Posterior vena cava (tissue), 2 donors: ENCODE data around the gene CACNB4. TPM values are rescaled to one million over a fixed set of nuclear protein-coding genes. Genes with fewer than 3 reads are reported as not detected.
"Not testable (repeated sequence)": the region's sequence is repeated elsewhere in the genome, so short reads cannot be mapped to it uniquely, and the experiment has no call there.

ENCODE experiments used
- DNase-seq: peaks from one replicate; pipeline ENCODE4 v3.0.0-alpha.2; 2020; ENCODE audit warnings: low spot score
- intact Hi-C, 2 donors: fragments of 100-400 bp; cut with DNase I; formaldehyde crosslinking; loops; one replicate each; pipeline versions ENCODE4 v1.14.1 to v1.14.2; 2022 to 2023
- total RNA-seq, 2 donors: library from RNA; stranded (reverse); fragmentation: NEBNext Ultra II Directional; extraction: Animal tissue kit (Norgen Biotek cat#: 25700); gene quantifications; one replicate each; pipeline ENCODE4 v1.2.1, GENCODE V29; 2021
- donor health status: DM: yes; HTN: yes; CAD: no.
- donor health status: DM: yes; HTN: yes; CAD: no.

Gene CACNB4
- total RNA-seq, 2 donors from 2014 or later, result 8.6 to 10.5 TPM

DNA sequence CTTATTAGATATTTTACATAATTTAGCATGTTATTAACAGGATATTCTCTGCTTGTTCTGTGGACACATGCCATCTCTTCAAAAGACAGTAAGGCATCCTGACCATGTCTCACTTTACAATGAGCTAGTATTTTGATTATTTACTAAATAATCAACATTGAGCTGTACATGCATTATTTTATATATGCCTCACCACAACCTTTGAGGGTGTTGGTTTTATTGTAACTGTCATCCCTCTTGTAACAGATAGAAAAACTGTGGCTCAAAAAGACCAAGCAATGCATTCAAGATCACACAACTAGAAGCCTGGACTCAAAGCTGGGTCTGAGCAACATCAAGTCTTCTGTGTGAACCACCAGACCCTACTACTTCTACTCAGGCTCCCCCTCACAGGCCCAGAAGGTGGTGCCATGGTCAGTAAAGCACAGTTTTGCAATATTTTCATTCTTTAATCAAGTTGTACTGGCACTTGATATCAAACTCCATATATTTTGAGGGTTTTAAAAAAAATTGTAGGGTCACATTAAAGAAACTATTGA lies 165.5 kb downstream of the CACNB4 start:
- intact Hi-C loops, result no loop called here
- DNase-seq, result no peak

DNA sequence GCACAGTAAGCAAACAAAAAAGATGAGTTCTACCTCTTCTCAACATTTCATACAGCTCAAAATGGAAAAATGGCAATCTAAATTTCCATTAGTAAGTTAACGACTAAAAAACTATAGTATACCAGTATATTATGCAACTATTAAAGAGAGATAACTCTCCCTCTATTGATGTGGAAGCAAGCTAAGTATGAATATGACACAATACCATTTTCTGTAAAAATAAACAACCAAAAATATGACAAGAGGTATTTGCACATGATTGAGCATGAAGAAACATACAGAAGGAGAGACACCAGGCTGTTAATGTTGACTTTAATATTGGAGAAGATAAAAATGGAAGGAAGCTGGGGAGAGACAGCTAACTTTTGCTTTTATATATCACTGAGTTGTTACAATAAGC lies 167.1 kb downstream of the CACNB4 start:
- no peak for DNase-seq
- intact Hi-C loops, result no loop called here

GRCh38 chr2:151931030-151931611 lies 167.7 kb downstream of the CACNB4 start:
- no peak for DNase-seq

GRCh38 chr2:151930042-151930441 lies 168.8 kb downstream of the CACNB4 start:
- intact Hi-C loops, result no loop called here
- no peak for DNase-seq

More at GRCh38 chr2:151931030-151931611, 167.7 kb downstream of the CACNB4 start:
- intact Hi-C loops, result no loop called here

GRCh38 chr2:151928380-151928779 lies 170.5 kb downstream of the CACNB4 start:
- intact Hi-C loops, result no loop called here
- no peak for DNase-seq

DNA sequence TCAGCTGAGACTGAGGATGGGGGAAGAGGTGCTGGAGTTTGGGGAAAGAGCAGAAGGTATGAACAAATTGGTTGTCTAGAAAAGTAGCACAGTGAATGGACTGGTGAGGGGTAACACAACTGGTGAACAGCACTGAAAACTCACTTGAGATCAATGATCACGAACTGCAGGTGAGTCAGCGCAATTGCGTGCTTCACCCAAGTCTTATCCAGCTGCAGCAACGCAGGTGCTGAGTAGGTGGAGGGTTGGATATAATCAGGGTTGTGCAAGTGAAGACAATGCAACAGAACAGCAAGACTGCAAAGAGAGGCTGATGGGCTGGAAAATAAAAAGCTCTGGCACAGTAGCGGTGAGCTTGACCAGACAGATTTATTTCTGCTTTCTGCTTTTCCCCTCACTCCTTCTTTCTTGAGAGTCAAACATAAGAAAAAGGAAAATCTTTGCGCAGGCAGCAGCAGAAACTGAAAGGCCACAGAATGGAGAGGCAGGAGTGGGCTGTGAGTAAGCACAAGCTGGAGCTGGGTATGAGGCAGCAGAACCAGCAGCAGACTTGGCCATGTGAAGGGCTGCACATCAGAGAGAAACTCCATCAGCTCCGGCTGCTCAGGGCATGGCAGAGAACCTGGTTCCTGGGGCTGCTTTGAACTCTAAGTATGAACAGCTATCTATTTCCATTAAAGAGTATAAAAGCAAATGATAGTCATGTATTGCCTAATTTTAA lies 171.2 kb downstream of the CACNB4 start:
- DNase-seq, result no peak
- intact Hi-C loops, result no loop called here

GRCh38 chr2:151922845-151923666 lies 175.8 kb downstream of the CACNB4 start:
- peak; percentile 91 for DNase-seq
- intact Hi-C loops, result no loop called here

DNA sequence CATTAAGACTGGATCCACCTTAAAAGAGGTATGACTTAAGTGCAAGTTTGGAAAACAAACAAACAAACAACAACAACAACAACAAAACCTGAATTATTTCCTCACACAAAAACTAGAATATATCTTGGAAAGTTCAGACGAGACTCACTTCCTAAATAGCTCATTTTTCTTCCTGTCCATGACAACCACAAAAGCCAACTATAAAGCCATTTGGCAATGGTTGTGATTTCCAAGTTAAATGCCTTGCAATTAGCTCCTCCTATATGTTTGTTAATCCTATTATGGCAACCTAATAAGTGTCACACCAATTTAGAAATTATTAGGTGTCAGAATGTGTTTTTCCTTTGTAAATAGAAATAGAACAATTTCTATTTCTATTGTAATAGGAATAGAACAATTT lies 179.1 kb downstream of the CACNB4 start:
- DNase-seq, result no peak
- intact Hi-C loops, result no loop called here

- no peak for DNase-seq
- intact Hi-C loops, result no loop called here
Measured at GRCh38 chr2:151918308-151918707, 180.5 kb downstream of the CACNB4 start.

- DNase-seq, result no peak
- intact Hi-C loops, result no loop called here
Measured at GRCh38 chr2:151916632-151917031, 182.2 kb downstream of the CACNB4 start.

DNA sequence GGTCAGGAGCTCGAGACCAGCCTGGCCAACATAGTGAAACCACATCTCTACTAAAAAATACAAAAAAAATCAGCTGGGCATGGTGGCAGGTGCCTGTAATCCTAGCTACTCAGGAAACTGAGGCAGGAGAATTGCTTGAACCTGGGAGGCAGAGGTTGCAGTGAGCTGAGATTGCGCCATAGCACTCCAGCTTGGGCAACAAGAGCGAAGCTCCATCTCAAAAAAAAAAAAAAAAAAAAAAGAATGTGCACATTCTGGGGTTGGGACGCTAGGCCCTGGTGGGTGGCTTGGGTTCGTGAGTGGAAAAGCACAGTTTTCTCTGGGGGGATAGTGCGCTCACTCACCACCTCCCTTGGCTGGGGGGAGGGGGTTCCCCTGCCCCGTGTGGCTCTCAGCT lies 183.2 kb downstream of the CACNB4 start:
- intact Hi-C loops, DNase-seq: not testable (repeated sequence)

GRCh38 chr2:151914989-151915628 lies 183.7 kb downstream of the CACNB4 start:
- no peak for DNase-seq
- intact Hi-C loops, result no loop called here

- DNase-seq, result no peak
Measured at GRCh38 chr2:151908204-151908882, 190.5 kb downstream of the CACNB4 start.

GRCh38 chr2:151907286-151908203 lies 191.3 kb downstream of the CACNB4 start:
- intact Hi-C loops, result no loop called here
- no peak for DNase-seq

More at GRCh38 chr2:151908204-151908882, 190.5 kb downstream of the CACNB4 start:
- intact Hi-C loops, result no loop called here

DNA sequence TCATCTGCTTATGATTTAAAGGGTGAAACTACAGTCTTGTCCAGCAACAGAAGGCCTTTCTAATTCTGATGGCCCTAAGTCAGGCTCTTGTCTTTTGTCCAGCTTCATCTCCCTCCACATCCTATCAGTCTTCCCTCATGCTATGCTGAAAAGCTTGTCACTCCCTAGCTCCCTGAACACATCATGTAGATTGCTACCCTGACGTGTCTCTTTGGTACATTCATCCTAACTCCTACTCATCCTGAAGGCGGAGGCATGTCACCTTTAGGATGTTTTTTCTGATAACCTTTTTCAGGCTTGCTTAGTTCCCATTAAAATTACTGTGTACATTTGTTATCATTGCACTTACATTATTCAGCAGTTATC lies 192.2 kb downstream of the CACNB4 start:
- no peak for DNase-seq
- intact Hi-C loops, result no loop called here

GRCh38 chr2:151905963-151906632 lies 192.7 kb downstream of the CACNB4 start:
- intact Hi-C loops, result no loop called here
- no peak for DNase-seq

DNA sequence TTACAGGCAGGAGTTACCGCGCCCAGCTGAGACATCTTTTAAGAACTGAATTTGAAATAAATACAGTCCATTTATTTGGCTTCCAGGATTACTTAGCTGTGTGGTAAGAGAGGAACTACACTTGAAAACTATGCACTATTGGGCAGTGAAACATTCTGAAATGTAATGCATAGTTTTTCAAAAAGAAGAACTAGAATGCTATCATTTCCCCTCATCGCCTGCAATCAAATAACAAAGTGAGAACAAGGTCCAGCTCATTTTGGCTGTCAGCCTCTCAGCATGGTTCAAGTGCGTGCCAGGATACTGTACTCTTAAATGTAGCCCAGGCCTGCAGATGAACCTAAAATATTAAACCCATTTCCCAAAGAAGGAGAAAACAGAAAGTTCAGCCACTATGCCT lies 194.0 kb downstream of the CACNB4 start:
- no peak for DNase-seq
- intact Hi-C loops, result no loop called here

DNA sequence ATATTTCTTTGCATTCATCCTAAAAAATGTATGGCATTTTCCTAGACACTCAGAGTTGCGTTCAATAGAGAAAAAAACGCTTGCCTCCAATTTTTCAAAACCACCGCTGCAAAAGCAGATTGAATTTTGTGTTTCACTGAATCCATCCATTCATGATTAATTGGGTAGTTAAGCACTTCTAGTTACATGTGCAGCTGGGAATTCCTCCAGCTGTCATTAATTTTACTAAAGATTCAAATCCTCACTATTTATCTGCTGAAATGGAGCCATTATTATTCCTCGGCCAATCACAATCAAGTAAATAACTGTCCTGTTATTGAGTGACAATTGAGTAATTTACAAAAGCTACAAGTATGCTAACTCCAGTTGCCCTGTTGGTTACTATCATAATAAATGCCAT lies 194.8 kb downstream of the CACNB4 start:
- intact Hi-C loops, result no loop called here
- DNase-seq, result no peak
